Pericardium fibroblast (primary cell): ENCODE measurements around the gene TMEM131L. TPM values are rescaled to one million over a fixed set of nuclear protein-coding genes. Genes with fewer than 3 reads are reported as not detected.

Source experiments
- total RNA-seq: library from RNA; depleted of rRNA; stranded (reverse); fragments of >200 nt; gene quantifications from 2 replicates; pipeline ENCODE4 v1.2.3, GENCODE V29; 2015

Gene TMEM131L
- 5.7 and 6.5 TPM in 2 replicates for total RNA-seq

GRCh38 chr4:153466081-153466948, at the start of gene TMEM131L:
TMEM131L (plus strand) TSS chr4:153466360; CDS start chr4:153466398, 38 bp downstream.

GRCh38 chr4:153684182-153684970, 218.2 kb downstream of the TMEM131L start, which contains the start of gene TLR2:
TLR2 (plus strand) TSS chr4:153684280; CDS start chr4:153702908, 18,628 bp downstream.

Other genes with a start within 250 kb of the TMEM131L start
- 0.94 and 1.9 TPM in 2 replicates for gene MND1, start 121.7 kb upstream of the TMEM131L start, total RNA-seq
- 0.09 and 0.35 TPM in 2 replicates for gene TLR2, start 217.9 kb downstream of the TMEM131L start, total RNA-seq